CD4-positive, alpha-beta T cell treated with Interferon alpha-2 for 1 hour (primary cell): ENCODE data around the gene NHEJ1.

Experiments used
- DNase-seq, 2 donors: peaks; one replicate each; pipeline ENCODE4 v3.0.0-alpha.2; 2020 to 2022

The NHEJ1 gene

GRCh38 chr2:219084791-219085190 is 75.8 kb downstream of the NHEJ1 start:
- DNase-seq = no peak

GRCh38 chr2:219082332-219082958 is 78.2 kb downstream of the NHEJ1 start:
- DNase-seq = no peak

- DNase-seq = no peak
Measured at GRCh38 chr2:219081701-219082331, 78.8 kb downstream of the NHEJ1 start.

- no peak for DNase-seq
Measured at GRCh38 chr2:219081096-219081495, 79.5 kb downstream of the NHEJ1 start.

GRCh38 chr2:219079417-219079816 is 81.2 kb downstream of the NHEJ1 start:
- DNase-seq = no peak

- DNase-seq = no peak
Measured at GRCh38 chr2:219078951-219079350, 81.7 kb downstream of the NHEJ1 start.

- no peak for DNase-seq
Measured at GRCh38 chr2:219078126-219078525, 82.5 kb downstream of the NHEJ1 start.

- DNase-seq = no peak
Measured at GRCh38 chr2:219076253-219076652, 84.4 kb downstream of the NHEJ1 start.

- peak in 1 of 2 donors; percentile 25 for DNase-seq
Measured at GRCh38 chr2:219073413-219074129, 87.0 kb downstream of the NHEJ1 start.

- DNase-seq = no peak
Measured at GRCh38 chr2:219072741-219073250, 87.8 kb downstream of the NHEJ1 start.

GRCh38 chr2:219071131-219071816 is 89.3 kb downstream of the NHEJ1 start:
- DNase-seq = no peak

GRCh38 chr2:219065484-219065883 is 95.1 kb downstream of the NHEJ1 start:
- DNase-seq = no peak

- DNase-seq = no peak
Measured at GRCh38 chr2:219062081-219062480, 98.5 kb downstream of the NHEJ1 start.

- no peak for DNase-seq
Measured at GRCh38 chr2:219060821-219061791, 99.5 kb downstream of the NHEJ1 start, which contains the start of gene IHH. Gene IHH, minus strand, starts transcription at chr2:219060921. Its CDS starts 454 bp downstream, at chr2:219060467.

- no peak for DNase-seq
Measured at GRCh38 chr2:219059725-219060682, 100.6 kb downstream of the NHEJ1 start.

- no peak for DNase-seq
Measured at GRCh38 chr2:219059375-219059724, 101.3 kb downstream of the NHEJ1 start.

- no peak for DNase-seq
Measured at GRCh38 chr2:219058541-219059374, 101.9 kb downstream of the NHEJ1 start.

- peak; percentile 76 to 81 for DNase-seq
Measured at GRCh38 chr2:219057709-219058540, 102.7 kb downstream of the NHEJ1 start.
